ENCODE measurements around the gene ADRA2C.

DNA sequence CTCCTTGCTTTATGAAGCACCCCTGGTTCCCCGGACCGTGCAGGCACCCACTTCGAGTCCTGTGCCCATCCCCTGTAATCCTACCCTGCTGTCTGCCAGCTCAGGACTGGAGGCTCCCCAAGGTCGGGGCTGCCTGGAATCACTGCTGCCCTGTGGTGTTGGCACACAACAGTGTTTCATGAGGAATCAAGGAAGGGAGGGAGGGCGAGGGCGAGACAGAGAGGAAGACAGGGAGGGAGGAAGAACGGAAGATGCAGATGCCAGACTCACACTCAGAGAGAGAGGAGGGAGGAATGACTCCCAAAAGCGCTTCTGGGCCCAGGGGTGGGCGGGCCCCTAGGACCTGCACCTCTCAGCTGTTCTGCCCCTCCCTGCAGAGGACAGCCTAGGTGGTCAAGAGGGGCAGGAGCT lies 42.9 kb upstream of the ADRA2C start:
- TF ChIP-seq TAF1 (IDR thresholded peaks at IDR 0.05; ENCODE audit: low read depth): no peak
- TF ChIP-seq, protein P1, sequence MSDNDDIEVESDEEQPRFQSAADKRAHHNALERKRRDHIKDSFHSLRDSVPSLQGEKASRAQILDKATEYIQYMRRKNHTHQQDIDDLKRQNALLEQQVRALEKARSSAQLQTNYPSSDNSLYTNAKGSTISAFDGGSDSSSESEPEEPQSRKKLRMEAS (IDR thresholded peaks at IDR 0.05): no peak
- TF ChIP-seq FOXM1 (IDR thresholded peaks at IDR 0.05; ENCODE audit: borderline replicate concordance, low read depth): no peak
- TF ChIP-seq REST (IDR thresholded peaks at IDR 0.05; ENCODE audit: low read depth): no peak
- TF ChIP-seq EGR1 (IDR thresholded peaks at IDR 0.05): no peak
